CD4-positive, alpha-beta T cell treated with Interleukin-17A for 1 hour (primary cell): ENCODE results near the gene CCDC87.
"Not testable (repeated sequence)": the region's sequence is repeated elsewhere in the genome, so short reads cannot be mapped to it uniquely, and the experiment has no call there.

Experiments
- DNase-seq: peaks from one replicate; pipeline ENCODE4 v3.0.0-alpha.2; 2020

The CCDC87 gene, protein sequence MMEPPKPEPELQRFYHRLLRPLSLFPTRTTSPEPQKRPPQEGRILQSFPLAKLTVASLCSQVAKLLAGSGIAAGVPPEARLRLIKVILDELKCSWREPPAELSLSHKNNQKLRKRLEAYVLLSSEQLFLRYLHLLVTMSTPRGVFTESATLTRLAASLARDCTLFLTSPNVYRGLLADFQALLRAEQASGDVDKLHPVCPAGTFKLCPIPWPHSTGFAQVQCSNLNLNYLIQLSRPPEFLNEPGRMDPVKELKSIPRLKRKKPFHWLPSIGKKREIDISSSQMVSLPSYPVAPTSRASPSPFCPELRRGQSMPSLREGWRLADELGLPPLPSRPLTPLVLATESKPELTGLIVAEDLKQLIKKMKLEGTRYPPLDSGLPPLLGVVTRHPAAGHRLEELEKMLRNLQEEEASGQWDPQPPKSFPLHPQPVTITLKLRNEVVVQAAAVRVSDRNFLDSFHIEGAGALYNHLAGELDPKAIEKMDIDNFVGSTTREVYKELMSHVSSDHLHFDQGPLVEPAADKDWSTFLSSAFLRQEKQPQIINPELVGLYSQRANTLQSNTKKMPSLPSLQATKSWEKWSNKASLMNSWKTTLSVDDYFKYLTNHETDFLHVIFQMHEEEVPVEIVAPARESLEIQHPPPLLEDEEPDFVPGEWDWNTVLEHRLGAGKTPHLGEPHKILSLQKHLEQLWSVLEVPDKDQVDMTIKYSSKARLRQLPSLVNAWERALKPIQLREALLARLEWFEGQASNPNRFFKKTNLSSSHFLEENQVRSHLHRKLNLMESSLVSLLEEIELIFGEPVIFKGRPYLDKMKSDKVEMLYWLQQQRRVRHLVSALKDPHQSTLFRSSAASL

DNA sequence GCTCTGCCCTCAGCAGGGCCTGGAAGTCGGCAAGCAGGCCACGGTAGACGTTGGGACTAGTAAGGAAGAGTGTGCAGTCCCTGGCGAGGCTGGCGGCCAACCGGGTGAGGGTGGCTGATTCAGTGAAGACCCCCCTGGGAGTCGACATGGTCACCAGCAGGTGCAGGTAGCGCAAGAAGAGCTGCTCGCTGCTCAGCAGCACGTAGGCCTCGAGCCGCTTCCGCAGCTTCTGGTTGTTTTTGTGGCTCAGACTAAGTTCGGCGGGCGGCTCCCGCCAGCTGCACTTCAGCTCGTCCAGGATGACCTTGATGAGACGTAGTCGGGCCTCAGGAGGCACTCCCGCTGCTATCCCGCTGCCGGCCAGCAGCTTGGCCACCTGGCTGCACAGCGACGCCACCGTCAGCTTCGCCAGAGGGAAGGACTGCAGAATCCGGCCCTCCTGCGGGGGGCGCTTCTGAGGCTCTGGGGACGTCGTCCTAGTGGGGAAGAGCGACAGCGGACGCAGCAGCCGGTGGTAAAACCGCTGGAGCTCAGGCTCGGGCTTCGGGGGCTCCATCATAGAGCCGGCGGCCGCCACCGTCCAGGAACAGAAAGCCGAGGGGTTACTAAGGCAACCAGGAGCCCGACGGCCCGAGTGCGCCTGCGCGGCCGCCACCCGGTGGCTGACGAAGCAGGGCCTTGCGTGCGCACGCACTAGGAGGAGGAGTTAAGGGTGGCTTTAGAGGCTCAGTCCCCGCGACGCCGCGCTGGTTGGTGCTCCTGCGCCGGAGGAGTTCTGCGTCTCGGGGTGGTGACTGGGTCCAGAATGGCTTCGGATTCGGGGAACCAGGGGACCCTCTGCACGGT, at the start of gene CCDC87, which contains the start of gene CCS:
Gene CCDC87, minus strand, starts transcription at position 607 of the 846 bp plus-strand sequence. Its CDS starts 48 bp downstream, at position 559.
Gene CCS, plus strand, starts transcription at position 729 of the 846 bp plus-strand sequence. Its CDS starts 77 bp downstream, at position 806.
- DNase-seq: peak; percentile 98

DNA sequence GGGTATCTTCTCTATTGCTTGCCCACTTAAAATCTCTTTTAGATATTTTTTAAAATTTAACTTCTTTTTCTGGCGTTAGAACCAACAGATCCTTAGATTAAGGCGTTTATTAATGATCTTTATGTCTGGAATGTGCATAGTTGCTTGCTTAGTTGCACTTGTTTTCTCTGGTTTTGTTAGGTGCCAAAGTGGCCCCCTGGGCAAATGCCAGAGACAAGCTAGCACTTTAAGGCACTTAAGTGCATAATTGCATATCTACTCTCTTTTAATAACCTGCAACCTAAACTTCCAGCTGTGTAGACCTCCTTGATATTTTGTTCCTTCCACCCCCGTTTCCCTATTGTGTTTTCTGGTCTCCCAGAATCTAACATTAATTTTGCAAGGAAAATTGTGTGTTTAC, 49.0 kb upstream of the CCDC87 start:
- no peak for DNase-seq

DNA sequence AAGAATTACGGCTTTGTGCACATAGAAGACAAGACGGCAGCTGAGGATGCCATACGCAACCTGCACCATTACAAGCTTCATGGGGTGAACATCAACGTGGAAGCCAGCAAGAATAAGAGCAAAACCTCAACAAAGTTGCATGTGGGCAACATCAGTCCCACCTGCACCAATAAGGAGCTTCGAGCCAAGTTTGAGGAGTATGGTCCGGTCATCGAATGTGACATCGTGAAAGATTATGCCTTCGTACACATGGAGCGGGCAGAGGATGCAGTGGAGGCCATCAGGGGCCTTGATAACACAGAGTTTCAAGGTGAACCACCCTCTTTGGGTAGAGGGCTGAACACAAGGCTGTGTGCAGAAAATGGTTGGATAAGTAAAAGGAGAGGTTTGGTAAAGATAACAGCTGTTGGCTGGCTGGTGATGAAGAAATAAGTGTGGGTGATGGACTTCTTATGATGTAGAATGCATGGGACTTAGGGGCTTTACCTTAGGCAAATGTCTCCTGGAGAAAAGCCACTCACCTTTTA, 47.0 kb upstream of the CCDC87 start:
- DNase-seq: not testable (repeated sequence)

DNA sequence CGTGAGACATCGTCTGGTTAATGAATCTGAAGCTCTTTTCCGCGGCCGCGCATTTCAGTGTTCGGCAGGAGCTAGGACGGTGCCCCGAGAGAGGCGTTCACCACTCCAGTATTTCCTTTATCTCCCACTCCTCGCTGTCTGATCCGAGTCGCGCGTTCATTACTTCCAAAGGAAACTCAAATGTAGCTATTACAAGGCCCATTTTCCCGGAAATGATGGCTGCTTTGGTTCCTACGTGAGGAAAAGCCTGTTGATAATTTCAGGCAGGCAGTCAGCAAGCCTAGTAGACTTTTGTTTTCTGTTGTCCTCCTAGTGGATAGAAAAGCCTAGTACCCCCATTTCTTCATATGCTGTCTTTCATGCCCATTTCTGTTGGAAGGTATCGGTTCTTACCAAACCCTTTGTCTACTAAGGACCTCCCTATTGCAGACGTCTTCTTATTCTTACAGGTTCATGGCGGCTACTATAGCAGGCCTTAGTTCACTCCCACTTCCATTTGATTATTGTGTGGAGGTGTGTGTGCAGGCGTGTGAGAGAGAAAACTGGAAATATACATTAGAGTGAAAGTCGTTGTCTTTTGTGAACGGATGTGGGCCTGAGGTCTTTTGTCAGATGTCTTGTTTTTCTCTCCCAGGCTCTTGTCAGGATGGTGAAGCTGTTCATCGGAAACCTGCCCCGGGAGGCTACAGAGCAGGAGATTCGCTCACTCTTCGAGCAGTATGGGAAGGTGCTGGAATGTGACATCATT, 46.4 kb upstream of the CCDC87 start:
- peak; percentile 63 for DNase-seq

DNA sequence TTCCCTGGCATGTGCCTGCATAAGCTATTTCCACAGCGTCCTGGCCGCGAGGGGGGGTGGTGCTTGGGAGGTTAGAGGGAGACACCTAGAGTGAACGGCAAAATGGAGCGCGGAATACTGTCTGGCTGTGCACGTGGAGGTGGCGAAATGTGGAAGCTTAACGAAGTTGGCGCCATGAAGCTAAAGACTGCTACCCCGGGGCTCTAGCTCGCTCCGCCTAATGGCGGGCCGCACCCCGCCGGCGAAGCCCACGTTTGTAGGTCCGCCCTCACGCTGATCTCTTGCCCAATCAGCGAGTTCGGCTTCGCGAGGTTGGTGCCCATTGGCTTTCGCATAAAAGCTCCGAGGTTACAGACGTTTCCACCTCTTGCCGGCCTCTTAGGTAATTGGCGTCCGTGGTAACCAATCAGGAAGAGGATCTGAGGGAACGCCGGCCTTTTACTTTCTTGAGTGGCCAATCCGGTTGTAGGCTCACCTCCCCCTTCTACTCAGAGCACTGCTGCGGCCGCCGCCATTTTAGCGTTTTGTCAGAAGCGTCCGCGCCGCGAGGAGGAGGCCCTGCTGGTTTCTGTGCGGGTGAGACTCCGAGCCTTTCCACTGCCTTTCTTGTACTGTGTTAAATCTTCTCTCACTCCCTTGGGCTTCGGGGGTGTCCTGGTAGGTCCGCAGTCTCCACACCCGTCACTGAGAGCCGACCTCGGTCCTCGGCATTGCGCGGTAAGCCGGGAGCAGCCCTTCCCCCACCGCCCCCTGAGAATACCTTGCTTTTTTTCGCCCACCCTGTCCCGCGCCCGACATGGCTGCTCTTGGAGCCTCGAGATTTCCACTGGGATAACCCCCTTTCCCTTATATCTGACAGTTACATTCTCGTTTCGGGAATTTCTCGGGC, 45.6 kb upstream of the CCDC87 start, which contains the start of gene RBM4:
Gene RBM4, plus strand, starts transcription at position 527 of the 889 bp plus-strand sequence. CDS start 1,009 bp downstream, outside the sequence.
- DNase-seq: peak; percentile 99

DNA sequence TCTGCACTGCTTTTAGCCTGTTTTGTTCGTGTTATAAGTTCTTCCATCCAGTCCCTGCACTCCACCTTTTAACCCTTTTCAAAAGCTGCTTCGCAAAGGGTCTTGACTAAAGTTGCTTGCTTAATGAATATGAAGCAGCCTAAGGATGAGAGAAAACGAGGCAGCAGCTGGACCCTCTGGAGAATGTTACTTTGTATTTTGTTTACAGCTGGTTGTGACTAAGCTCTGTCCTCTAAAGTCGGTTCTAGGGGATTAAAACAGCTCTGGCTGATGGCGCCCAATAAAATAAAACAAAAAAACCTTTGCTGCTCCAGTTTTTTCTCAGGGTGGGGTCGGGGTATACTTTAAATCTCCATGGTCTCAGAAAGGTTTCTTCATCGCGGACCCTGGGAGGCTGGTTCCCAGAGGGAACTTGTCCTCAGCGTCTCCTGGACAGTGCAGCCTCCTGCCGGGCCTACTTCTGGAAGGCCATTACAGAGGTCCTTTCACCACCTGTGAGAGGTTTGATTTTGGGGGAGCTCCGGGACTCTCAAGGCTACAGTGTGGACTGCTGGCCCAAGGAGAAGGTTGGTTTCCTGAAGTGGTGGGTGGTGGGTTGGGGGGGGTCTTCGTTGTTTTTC, 44.8 kb upstream of the CCDC87 start:
- no peak for DNase-seq

DNA sequence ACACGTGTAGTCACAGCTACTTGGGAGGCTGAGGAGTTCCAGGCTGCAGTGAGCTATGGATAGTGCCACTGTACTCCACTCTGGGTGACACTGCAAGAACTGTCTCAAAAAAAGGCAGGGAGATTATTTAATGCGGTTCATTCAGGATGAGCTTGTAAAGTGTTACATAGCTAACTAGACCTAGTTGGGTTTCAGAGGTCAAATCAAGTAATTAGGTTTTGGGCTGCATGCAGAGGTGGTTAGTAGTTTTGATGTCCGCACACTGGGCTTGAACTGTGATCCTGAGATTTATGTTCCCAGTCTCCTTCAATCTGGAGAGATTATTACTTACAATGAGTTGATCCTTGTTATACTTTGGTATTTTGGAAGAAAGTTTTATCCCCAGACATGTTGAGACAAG, 43.5 kb upstream of the CCDC87 start:
- no peak for DNase-seq

DNA sequence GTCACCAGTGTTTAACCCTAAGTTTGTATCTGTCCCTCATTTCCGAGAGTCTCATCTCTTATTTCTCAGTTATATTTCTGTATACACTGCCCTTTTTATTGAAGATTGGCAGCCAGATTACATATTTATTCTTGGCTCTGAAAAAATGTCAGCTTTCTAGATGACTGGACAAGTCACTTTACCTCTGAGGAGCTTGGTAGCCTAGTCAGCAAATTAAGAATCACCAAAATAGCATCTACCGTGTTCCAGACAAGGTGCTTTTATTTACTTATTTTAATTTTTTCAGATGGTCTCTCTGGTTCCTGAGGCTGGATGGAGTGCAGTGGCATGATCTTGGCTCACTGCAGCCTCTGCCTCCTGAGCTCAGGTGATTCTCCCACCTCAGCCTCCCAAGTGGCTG, 40.1 kb upstream of the CCDC87 start:
- DNase-seq: no peak

DNA sequence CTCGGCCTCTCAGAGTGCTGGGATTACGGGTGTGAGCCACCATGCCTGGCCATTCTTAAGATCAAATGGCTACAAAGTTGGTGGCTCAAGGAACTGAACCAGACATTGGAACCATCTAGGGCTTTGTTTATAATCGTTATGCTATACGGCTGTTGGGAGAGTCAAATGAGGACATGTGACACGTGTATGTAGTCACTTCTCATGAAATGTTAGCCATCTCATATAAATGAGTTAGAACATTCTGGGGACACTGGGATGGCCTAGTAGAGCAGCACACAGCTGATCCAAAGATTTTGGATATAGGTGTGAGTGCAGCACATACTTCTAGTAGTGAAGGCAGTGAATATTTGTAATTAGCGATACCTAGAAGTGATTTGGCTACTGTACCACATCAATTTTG, 39.0 kb upstream of the CCDC87 start:
- no peak for DNase-seq

DNA sequence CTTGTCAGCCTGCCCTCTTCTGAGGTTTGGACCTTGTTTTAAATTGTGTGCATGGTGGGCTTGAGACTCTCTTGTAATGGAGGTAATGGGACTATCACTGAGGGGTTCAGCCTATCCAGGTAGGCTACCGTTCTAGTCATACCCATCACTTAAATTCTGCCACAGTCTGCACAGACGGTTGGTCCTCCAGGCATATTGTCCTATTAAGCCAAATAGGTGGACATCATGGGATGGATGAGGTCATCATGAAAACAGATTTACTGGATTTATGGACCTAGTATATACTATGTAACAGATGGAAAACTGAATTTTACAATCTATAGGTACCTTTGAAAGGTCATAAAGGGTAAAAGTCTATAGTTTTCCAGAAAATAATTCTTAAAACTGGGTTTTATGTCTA, 36.5 kb upstream of the CCDC87 start:
- no peak for DNase-seq

DNA sequence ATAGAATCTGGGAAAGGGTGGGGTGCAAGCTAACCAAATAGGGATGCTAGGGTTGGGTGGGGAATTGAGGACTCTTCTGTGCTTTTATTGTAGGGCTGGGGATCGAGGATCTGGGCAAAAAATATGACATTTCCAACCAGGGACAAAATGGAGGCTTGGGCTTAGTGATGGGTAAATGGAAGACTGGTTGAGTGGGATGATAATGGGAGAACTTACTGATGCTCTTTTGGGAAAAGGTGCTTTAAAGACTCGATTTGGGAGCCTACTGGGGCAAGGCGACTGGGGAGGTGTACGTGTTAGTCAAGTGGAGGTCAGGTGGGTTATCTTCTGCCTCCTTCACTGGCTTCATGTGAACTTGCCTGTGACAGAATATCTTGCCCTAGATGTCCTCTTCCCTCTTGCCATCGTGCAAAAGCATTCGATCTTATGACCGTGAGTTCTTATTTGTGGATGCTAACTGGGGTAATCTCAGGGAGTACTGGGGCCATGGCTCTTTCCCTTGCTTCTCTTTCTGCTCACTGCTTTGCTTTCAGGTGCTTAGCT, 35.3 kb upstream of the CCDC87 start:
- DNase-seq: no peak

DNA sequence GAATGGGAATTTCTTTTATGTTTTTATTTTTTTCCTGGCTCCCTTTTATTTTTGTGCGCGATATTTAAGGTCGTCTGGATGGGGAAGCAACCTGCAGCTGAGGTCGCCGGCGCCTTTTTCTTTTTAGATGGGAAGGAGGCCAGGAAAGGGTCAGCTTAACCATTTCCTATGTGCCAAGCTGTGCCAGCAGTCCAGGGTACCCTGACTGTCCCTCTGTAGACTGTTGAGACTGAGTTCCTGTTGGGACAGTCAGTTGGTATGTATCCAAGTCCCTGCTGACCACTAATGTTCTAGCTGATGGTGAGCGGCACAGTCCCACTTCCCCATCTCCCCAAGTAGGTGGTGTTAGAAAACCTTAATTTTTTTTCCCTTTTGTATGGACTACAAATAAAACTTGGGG, 34.1 kb upstream of the CCDC87 start:
- no peak for DNase-seq

DNA sequence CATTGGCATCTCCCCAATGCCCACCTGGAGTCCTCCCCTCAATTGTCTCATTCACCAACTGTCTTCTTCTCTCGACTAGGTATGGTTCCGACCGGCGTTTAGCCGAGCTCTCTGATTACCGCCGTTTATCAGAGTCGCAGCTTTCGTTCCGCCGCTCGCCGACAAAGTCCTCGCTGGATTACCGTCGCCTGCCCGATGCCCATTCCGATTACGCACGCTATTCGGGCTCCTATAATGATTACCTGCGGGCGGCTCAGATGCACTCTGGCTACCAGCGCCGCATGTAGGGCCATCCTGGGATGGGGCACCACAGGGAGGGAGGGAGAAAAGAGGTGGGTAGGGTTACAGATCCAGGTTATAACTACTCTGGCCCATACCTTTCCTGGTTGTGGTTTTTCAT, 33.5 kb upstream of the CCDC87 start:
- no peak for DNase-seq

DNA sequence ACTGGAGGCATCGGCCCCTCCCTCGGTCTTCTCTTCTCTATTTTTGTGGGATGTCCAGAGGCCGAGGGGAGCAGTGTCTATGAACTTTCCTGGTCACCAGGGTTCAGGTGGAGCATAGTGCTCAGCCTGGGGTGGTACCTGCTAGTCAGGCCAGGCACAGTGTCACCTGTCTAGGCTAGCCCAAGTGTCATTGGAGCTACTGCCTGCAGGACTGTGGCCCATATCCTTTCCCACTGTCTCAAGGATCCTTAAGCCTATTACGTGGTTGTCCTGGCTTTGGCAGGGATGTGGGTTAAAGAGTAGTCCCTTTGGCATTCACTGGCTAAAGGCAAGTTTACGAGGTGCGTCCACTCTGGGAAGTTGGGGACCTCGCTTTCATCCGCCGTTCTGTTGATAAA, 32.9 kb upstream of the CCDC87 start:
- DNase-seq: peak; percentile 1

DNA sequence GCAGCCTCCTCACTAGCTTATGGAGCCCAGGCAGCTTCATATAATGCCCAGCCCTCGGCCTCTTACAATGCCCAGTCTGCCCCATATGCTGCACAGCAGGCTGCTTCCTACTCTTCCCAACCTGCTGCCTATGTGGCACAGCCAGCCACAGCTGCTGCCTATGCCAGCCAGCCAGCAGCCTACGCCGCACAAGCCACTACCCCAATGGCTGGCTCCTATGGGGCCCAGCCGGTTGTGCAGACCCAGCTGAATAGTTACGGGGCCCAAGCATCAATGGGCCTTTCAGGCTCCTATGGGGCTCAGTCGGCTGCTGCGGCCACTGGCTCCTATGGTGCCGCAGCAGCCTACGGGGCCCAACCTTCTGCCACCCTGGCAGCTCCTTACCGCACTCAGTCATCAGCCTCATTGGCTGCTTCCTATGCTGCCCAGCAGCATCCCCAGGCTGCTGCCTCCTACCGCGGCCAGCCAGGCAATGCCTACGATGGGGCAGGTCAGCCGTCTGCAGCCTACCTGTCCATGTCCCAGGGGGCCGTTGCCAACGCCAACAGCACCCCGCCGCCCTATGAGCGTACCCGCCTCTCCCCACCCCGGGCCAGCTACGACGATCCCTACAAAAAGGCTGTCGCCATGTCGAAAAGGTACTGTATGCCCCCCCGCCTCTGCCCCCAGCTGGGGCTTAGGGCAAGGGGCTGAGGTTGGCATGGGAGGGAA, 32.3 kb upstream of the CCDC87 start:
- no peak for DNase-seq

DNA sequence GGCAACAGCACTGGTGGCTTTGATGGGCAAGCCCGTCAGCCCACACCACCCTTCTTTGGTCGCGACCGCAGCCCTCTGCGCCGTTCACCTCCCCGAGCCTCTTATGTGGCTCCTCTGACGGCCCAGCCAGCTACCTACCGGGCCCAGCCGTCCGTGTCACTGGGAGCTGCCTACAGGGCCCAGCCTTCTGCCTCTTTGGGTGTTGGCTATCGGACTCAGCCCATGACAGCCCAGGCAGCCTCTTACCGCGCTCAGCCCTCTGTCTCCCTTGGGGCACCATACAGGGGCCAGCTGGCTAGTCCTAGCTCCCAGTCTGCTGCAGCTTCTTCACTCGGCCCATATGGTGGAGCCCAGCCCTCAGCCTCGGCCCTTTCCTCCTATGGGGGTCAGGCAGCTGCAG, 31.6 kb upstream of the CCDC87 start:
- no peak for DNase-seq

DNA sequence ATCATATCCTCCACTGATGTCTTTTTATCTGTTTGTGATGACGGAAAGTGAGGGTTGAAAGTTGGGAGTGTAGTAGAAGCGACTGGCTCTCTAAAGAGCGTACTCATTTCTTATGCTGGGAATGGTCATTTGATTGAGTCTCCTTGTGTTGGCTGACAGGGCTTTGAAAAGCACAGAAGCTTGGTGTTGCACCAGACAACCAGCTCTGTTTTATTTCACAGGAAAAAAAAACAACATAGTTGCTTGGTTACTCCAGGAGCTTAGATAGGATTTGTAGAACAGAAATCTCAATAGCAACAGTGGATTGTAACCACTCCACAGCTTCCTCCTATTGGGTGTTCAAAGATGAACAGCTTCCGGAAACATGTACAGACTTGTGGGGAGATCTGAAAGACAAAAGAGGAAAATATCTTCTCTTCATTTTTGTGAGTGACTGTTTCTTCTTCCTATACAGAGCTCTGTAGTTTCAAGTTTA, 26.3 kb upstream of the CCDC87 start:
- peak; percentile 89 for DNase-seq

DNA sequence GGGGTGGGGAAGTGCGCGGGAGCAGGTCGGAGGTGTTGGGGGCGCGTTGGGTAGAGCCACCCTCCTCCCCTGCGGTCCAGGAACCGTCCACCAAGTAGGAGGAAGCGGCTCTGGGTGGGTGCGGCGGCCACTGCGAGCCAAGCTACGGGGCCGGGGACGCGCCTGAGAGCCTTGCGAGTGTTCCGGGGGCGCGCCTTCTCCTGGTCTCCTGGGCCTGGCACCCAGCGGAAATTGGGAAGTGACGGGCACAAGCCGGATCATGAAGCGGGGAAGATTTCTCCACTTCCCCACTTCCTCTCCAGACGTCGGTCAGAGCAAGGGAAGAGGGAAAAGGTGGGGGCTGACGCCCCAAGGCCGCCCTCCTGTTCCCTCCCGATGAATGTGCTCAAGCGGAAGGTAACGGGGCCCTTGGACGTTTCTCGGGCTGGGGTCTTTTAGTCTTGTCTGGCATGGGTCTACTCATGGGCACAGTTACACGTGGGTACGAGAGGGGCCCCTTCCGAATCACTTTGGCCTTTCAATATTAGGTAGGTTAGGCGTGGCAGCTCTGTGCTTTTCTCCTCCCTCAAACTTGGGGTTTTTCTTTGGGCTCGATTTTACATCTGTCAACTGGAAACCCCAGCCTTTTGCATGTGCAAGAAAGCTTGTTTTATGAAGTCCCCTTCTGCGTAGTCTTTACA, 24.4 kb upstream of the CCDC87 start:
- peak; percentile 68 for DNase-seq
